ENCODE results near the gene SWT1. TPM values are rescaled to one million over a fixed set of nuclear protein-coding genes. Genes with fewer than 3 reads are reported as not detected.

SWT1 gene
- total and polyA plus RNA-seq, 2 of the 13 experiments (the other 11 are each of a cell fraction or from before 2014, with no cell fraction given) = 1.7 to 2.5 TPM

DNA sequence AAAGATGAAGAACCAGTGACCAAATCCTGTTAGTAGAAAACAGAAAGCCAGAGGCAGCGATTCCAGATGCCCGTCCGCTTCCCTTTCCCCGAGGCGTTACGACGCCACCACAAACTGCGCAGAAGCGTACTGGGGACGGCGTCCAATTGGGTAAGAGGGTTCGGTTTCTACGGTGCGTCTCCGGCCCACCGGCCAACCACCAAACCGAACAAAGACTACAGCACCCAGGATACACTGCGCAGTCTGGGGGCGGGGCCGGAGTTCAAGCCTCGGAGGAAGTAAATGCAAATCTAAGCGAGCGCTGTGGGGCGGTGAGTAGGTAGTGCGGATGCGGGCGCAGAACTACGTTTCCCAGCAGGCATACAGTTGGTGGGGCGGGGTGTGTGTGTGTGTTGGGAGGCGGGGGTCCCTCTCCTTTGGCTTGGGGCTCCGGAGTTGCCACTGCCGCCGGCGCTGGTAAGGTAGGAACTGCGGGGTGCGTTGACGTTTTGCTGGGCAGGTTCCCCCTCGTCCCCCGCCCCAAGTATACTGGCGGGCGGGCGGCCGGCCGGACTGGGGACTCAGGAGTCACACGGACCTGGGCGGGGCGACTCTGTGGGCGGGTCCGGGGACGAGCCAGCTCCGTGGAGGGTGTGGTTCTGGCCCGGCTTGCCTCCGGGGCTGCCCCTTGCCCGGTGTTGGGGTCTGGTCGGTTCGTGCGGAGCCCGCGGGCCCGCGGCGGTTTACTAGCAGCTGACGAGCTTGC is at the start of gene SWT1, which contains the start of gene TRMT1L (continued):
- TF ChIP-seq, protein P1, sequence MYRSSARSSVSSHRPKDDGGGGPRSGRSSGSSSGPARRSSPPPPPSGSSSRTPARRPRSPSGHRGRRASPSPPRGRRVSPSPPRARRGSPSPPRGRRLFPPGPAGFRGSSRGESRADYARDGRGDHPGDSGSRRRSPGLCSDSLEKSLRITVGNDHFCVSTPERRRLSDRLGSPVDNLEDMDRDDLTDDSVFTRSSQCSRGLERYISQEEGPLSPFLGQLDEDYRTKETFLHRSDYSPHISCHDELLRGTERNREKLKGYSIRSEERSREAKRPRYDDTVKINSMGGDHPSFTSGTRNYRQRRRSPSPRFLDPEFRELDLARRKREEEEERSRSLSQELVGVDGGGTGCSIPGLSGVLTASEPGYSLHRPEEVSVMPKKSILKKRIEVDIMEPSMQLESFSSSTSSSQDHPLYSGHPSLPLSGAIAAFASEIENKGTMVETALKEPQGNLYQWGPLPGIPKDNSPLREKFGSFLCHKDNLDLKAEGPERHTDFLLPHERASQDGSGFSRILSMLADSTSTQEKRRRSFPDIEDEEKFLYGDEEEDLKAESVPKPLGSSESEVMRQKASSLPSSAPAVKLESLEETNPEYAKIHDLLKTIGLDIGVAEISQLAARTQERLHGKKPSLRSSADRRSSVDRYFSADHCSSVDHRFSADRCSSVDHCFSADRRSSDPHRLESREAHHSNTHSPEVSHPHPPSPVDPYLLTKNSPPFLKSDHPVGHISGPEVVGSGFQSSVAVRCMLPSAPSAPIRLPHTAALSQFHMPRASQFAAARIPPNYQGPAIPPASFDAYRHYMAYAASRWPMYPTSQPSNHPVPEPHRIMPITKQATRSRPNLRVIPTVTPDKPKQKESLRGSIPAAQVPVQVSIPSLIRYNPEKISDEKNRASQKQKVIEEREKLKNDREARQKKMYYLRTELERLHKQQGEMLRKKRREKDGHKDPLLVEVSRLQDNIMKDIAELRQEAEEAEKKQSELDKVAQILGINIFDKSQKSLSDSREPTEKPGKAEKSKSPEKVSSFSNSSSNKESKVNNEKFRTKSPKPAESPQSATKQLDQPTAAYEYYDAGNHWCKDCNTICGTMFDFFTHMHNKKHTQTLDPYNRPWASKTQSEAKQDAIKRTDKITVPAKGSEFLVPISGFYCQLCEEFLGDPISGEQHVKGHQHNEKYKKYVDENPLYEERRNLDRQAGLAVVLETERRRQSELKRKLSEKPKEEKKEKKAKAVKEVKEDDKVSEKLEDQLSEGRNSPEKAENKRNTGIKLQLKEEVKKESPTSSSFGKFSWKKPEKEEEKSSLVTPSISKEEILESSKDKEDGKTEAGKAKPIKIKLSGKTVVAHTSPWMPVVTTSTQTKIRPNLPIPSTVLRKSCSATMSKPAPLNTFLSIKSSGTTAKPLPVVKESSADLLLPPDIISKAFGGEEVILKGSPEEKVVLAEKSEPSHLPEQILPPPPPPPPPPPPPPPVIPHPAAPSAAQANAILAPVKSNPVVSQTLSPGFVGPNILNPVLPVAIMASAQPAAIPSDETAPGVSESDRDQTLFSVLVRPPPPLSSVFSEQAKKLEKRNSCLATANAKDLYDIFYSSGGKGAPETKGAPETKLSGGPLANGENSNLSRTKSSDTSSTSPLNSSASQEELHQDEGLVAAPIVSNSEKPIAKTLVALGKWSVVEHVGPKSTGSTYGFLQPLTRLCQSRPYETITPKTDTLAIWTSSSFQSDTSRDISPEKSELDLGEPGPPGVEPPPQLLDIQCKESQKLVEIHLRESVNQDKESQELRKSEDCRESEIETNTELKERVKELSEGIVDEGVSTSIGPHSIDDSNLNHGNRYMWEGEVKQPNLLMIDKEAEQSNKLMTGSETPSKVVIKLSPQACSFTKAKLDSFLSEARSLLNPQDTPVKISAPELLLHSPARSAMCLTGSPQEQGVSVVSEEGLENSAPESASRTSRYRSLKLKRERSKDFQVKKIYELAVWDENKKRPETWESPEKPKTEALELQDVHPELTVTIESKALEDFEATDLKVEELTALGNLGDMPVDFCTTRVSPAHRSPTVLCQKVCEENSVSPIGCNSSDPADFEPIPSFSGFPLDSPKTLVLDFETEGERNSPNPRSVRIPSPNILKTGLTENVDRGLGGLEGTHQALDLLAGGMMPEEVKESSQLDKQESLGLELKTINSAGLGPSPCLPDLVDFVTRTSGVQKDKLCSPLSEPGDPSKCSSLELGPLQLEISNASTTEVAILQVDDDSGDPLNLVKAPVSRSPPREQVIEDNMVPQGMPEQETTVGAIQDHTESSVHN (CRISPR knock-in tag; IDR thresholded peaks at IDR 0.05) = peak; percentile 16; the same call in 1 of the 2 replicates
- TF ChIP-seq NR2F6 (IDR thresholded peaks at IDR 0.05) (no peak), NR2F6 (CRISPR knock-in tag; IDR thresholded peaks at IDR 0.05) (no peak), SP4 (CRISPR knock-in tag; IDR thresholded peaks at IDR 0.05) (peak; percentile 98), ZNF432 (CRISPR knock-in tag; IDR thresholded peaks at IDR 0.05; ENCODE audit: borderline replicate concordance) (no peak), RFX5 (IDR thresholded peaks at IDR 0.05; ENCODE audit: low read depth, low read length) (peak; percentile 68; the same call in 1 of the 2 replicates), ZNF253 (CRISPR knock-in tag; IDR thresholded peaks at IDR 0.05; ENCODE audit: borderline replicate concordance) (no peak), ZNF605 (CRISPR knock-in tag; IDR thresholded peaks at IDR 0.05) (peak; percentile 82), NFIB (CRISPR knock-in tag; IDR thresholded peaks at IDR 0.05; ENCODE audit: borderline replicate concordance) (no peak), PHF5A (CRISPR knock-in tag; IDR thresholded peaks at IDR 0.05; ENCODE audit: low read depth, unreplicated experiment) (no peak), SMAD1 (CRISPR knock-in tag; IDR thresholded peaks at IDR 0.05; ENCODE audit: borderline replicate concordance, low read depth) (no peak), ZNF256 (CRISPR knock-in tag; conservative IDR thresholded peaks at IDR 0.05) (no peak), SIN3B (IDR thresholded peaks at IDR 0.05; ENCODE audit: low read length) (no peak)
- TF ChIP-seq, protein P2, sequence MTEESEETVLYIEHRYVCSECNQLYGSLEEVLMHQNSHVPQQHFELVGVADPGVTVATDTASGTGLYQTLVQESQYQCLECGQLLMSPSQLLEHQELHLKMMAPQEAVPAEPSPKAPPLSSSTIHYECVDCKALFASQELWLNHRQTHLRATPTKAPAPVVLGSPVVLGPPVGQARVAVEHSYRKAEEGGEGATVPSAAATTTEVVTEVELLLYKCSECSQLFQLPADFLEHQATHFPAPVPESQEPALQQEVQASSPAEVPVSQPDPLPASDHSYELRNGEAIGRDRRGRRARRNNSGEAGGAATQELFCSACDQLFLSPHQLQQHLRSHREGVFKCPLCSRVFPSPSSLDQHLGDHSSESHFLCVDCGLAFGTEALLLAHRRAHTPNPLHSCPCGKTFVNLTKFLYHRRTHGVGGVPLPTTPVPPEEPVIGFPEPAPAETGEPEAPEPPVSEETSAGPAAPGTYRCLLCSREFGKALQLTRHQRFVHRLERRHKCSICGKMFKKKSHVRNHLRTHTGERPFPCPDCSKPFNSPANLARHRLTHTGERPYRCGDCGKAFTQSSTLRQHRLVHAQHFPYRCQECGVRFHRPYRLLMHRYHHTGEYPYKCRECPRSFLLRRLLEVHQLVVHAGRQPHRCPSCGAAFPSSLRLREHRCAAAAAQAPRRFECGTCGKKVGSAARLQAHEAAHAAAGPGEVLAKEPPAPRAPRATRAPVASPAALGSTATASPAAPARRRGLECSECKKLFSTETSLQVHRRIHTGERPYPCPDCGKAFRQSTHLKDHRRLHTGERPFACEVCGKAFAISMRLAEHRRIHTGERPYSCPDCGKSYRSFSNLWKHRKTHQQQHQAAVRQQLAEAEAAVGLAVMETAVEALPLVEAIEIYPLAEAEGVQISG (CRISPR knock-in tag; IDR thresholded peaks at IDR 0.05) = peak; percentile 87
- TF ChIP-seq, protein P3, sequence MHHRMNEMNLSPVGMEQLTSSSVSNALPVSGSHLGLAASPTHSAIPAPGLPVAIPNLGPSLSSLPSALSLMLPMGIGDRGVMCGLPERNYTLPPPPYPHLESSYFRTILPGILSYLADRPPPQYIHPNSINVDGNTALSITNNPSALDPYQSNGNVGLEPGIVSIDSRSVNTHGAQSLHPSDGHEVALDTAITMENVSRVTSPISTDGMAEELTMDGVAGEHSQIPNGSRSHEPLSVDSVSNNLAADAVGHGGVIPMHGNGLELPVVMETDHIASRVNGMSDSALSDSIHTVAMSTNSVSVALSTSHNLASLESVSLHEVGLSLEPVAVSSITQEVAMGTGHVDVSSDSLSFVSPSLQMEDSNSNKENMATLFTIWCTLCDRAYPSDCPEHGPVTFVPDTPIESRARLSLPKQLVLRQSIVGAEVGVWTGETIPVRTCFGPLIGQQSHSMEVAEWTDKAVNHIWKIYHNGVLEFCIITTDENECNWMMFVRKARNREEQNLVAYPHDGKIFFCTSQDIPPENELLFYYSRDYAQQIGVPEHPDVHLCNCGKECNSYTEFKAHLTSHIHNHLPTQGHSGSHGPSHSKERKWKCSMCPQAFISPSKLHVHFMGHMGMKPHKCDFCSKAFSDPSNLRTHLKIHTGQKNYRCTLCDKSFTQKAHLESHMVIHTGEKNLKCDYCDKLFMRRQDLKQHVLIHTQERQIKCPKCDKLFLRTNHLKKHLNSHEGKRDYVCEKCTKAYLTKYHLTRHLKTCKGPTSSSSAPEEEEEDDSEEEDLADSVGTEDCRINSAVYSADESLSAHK (CRISPR knock-in tag; IDR thresholded peaks at IDR 0.05; ENCODE audit: borderline replicate concordance) = no peak

All from HepG2 (cell line).